HEK293 (cell line): Measurements from ENCODE around the gene C19orf25.

Experiments
- CTCF ChIA-PET: fragments of 350-600 bp; formaldehyde crosslinking; extraction: SDS; loops from one replicate; lab custom pipeline; 2021; ENCODE audit warnings: antibody characterized with exemption; lab: Yijun Ruan, JAX
- POLR2A ChIA-PET: fragments of 300-600 bp; formaldehyde crosslinking; extraction: SDS; loops from one replicate; lab custom pipeline; 2020; ENCODE audit warnings: antibody characterized with exemption, inconsistent platforms; lab: Yijun Ruan, JAX
- H3K27ac ChIP-seq: fragments of 200-500 bp; sonication (Bioruptor generic); 2 replicates; pipeline ENCODE4 v1.5.1; 2014; ENCODE audit warnings: low read depth, low read length, control low read depth, inconsistent platforms; ENCODE audit errors: extremely low read depth
- H3K36me3 ChIP-seq, 2 experiments: fragments of 200-500 bp in 1 of 2; sonication (Bioruptor generic) in 1 of 2; 1 replicate in 1 of 2; 2 replicates in 1 of 2; pipeline ENCODE4 v1.5.1; 2014 to 2017; ENCODE audit warnings: inconsistent platforms in 2 of 2, low read length in 2 of 2; ENCODE audit not compliant: control insufficient read depth in 2 of 2, insufficient read depth in 1 of 2
- H3K4me1 ChIP-seq: fragments of 200-500 bp; sonication (Bioruptor generic); 2 replicates; pipeline ENCODE4 v1.5.1; 2014; ENCODE audit warnings: mild to moderate bottlenecking, low read length, inconsistent platforms; ENCODE audit not compliant: control insufficient read depth, insufficient read depth
- H3K4me3 ChIP-seq: 2 replicates; pipeline ENCODE4 v1.5.1; 2011; ENCODE audit warnings: low read depth, mild to moderate bottlenecking, control low read depth, low read length, moderate library complexity
- H3K9me3 ChIP-seq: fragments of 200-500 bp; sonication (Bioruptor generic); 2 replicates; pipeline ENCODE4 v1.5.1; 2014; ENCODE audit warnings: low read depth, low read length, inconsistent platforms; ENCODE audit not compliant: control insufficient read depth, insufficient read depth
- BCL11A ChIP-seq: fragments of 450-650 bp; formaldehyde crosslinking; IDR thresholded peaks from 2 replicates; pipeline ENCODE4 v1.5.1; 2016; ENCODE audit warnings: low read depth, missing biosample characterization, missing genetic modification characterization
- BCL11B ChIP-seq: fragments of 450-650 bp; formaldehyde crosslinking; IDR thresholded peaks from 2 replicates; pipeline ENCODE4 v1.5.1; 2016; ENCODE audit warnings: low read depth, missing biosample characterization, missing genetic modification characterization
- GLIS1 ChIP-seq: fragments of 450-650 bp; formaldehyde crosslinking; IDR thresholded peaks from 2 replicates; pipeline ENCODE4 v1.5.1; 2016; ENCODE audit warnings: missing biosample characterization, missing genetic modification characterization
- GLIS2 ChIP-seq: fragments of 450-650 bp; formaldehyde crosslinking; IDR thresholded peaks from 2 replicates; pipeline ENCODE4 v1.5.1; 2016; ENCODE audit warnings: missing biosample characterization, missing genetic modification characterization
- OVOL3 ChIP-seq: fragments of 450-650 bp; formaldehyde crosslinking; IDR thresholded peaks from 2 replicates; pipeline ENCODE4 v1.5.1; 2016; ENCODE audit warnings: missing biosample characterization, missing genetic modification characterization
- PATZ1 ChIP-seq: fragments of 450-650 bp; formaldehyde crosslinking; IDR thresholded peaks from 2 replicates; pipeline ENCODE4 v1.5.1; 2016; ENCODE audit warnings: missing biosample characterization, missing genetic modification characterization
- PBX3 ChIP-seq: sonication (generic); formaldehyde crosslinking; IDR thresholded peaks from 2 replicates; pipeline ENCODE4 v1.8.1; 2022; ENCODE audit warnings: mild to moderate bottlenecking, moderate library complexity, missing genetic modification reagents
- RBAK ChIP-seq: fragments of 450-650 bp; formaldehyde crosslinking; IDR thresholded peaks from 2 replicates; pipeline ENCODE4 v1.5.1; 2016; ENCODE audit warnings: missing biosample characterization, missing genetic modification characterization
- SP2 ChIP-seq: fragments of 450-650 bp; formaldehyde crosslinking; IDR thresholded peaks from 2 replicates; pipeline ENCODE4 v1.5.1; 2016; ENCODE audit warnings: missing biosample characterization, missing genetic modification characterization
- ZBTB20 ChIP-seq: fragments of 450-650 bp; formaldehyde crosslinking; IDR thresholded peaks from 2 replicates; pipeline ENCODE4 v1.5.1; 2016; ENCODE audit warnings: missing biosample characterization, missing genetic modification characterization
- ZBTB26 ChIP-seq: fragments of 450-650 bp; formaldehyde crosslinking; optimal IDR thresholded peaks from 2 replicates; pipeline ENCODE3; 2016; ENCODE audit warnings: missing biosample characterization, mild to moderate bottlenecking, missing genetic modification characterization
- ZBTB7A ChIP-seq: fragments of 450-650 bp; formaldehyde crosslinking; IDR thresholded peaks from 2 replicates; pipeline ENCODE4 v1.5.1; 2016; ENCODE audit warnings: low read depth, missing biosample characterization, missing genetic modification characterization
- ZFP69B ChIP-seq: fragments of 450-650 bp; formaldehyde crosslinking; IDR thresholded peaks from 2 replicates; pipeline ENCODE4 v1.5.1; 2016; ENCODE audit warnings: missing biosample characterization, missing genetic modification characterization
- ZNF121 ChIP-seq: fragments of 450-650 bp; formaldehyde crosslinking; IDR thresholded peaks from 2 replicates; pipeline ENCODE4 v1.5.1; 2016; ENCODE audit warnings: missing biosample characterization, missing genetic modification characterization
- ZNF146 ChIP-seq: fragments of 450-650 bp; formaldehyde crosslinking; IDR thresholded peaks from 2 replicates; pipeline ENCODE4 v1.5.1; 2016; ENCODE audit warnings: missing biosample characterization, missing genetic modification characterization
- ZNF391 ChIP-seq: fragments of 450-650 bp; formaldehyde crosslinking; IDR thresholded peaks from 2 replicates; pipeline ENCODE4 v1.5.1; 2016; ENCODE audit warnings: low read depth, missing biosample characterization, missing genetic modification characterization, borderline replicate concordance
- ZNF514 ChIP-seq: fragments of 450-650 bp; formaldehyde crosslinking; IDR thresholded peaks from 2 replicates; pipeline ENCODE4 v1.5.1; 2016; ENCODE audit warnings: missing biosample characterization, missing genetic modification characterization
- ZNF600 ChIP-seq: fragments of 450-650 bp; formaldehyde crosslinking; IDR thresholded peaks from 2 replicates; pipeline ENCODE4 v1.5.1; 2016; ENCODE audit warnings: missing biosample characterization, missing genetic modification characterization
- ZNF692 ChIP-seq: fragments of 450-650 bp; formaldehyde crosslinking; IDR thresholded peaks from 2 replicates; pipeline ENCODE4 v1.5.1; 2016; ENCODE audit warnings: missing biosample characterization, missing genetic modification characterization
- ZNF776 ChIP-seq: fragments of 450-650 bp; formaldehyde crosslinking; IDR thresholded peaks from 2 replicates; pipeline ENCODE4 v1.5.0; 2017; ENCODE audit warnings: missing biosample characterization, missing genetic modification characterization, borderline replicate concordance
- ZSCAN30 ChIP-seq: fragments of 450-650 bp; IDR thresholded peaks from 2 replicates; pipeline ENCODE4 v1.5.1; 2018; ENCODE audit warnings: missing biosample characterization, mild to moderate bottlenecking, missing genetic modification characterization, moderate library complexity
- TF ChIP-seq, protein P1 (sequence below): fragments of 450-650 bp; formaldehyde crosslinking; IDR thresholded peaks from 2 replicates; pipeline ENCODE4 v1.5.1; 2016; ENCODE audit warnings: missing biosample characterization, missing genetic modification characterization
- TF ChIP-seq, protein P2 (sequence below): fragments of 450-650 bp; formaldehyde crosslinking; IDR thresholded peaks from 2 replicates; pipeline ENCODE4 v1.5.1; 2016; ENCODE audit warnings: missing biosample characterization, missing genetic modification characterization

C19orf25 gene

GRCh38 chr19:1441677-1442438 is 37.2 kb downstream of the C19orf25 start:
- H3K36me3 ChIP-seq = peaks cover 15 to 39% of the 10 kb centered on the region in 2 experiments; a peak in 2 of 3 replicates
- peaks cover 16% of the 10 kb centered on the region for H3K4me1 ChIP-seq
- H3K9me3 ChIP-seq = no peaks in the 10 kb centered on the region
- H3K4me3 ChIP-seq = no peak overlapping the region
- POLR2A ChIA-PET = interaction anchor here (1.0 to 1.8 kb wide), 2 partner anchors 12 to 21 kb away, joined by 7 to 10 read pairs; no protein-coding TSS in a partner anchor
- peak; percentile 45; the same call in 1 of the 2 replicates for TF ChIP-seq GLIS1
- 0 out of 2 replicates have a peak, but pooled peaks have one; percentile 28 for TF ChIP-seq ZFP69B (tag by site-specific recombination)
- peak; percentile 16; the same call in 1 of the 2 replicates for TF ChIP-seq ZBTB7A (tag by site-specific recombination)
- peak; percentile 19; the same call in 1 of the 2 replicates for TF ChIP-seq BCL11B
- TF ChIP-seq ZNF776 (tag by site-specific recombination) = no peak
- no peak for TF ChIP-seq RBAK (tag by site-specific recombination)
- TF ChIP-seq ZSCAN30 (tag by site-specific recombination) = peak; percentile 58; the same call in 1 of the 2 replicates
- TF ChIP-seq ZNF121 (tag by site-specific recombination) = no peak
- TF ChIP-seq ZNF146 (tag by site-specific recombination) = no peak
- peak; percentile 19; the same call in 1 of the 2 replicates for TF ChIP-seq ZBTB20
- TF ChIP-seq ZNF692 (tag by site-specific recombination) = no peak
- no peak for TF ChIP-seq PBX3 (CRISPR knock-in tag)
- TF ChIP-seq PATZ1 (tag by site-specific recombination) = peak; percentile 68; the same call in 1 of the 2 replicates
- peak; percentile 43 for TF ChIP-seq GLIS2 (tag by site-specific recombination)
- TF ChIP-seq ZNF600 (tag by site-specific recombination) = peak; percentile 88
- TF ChIP-seq SP2 = 0 out of 2 replicates have a peak, but pooled peaks have one; percentile 6
- TF ChIP-seq BCL11A (tag by site-specific recombination) = peak; percentile 70
- TF ChIP-seq ZNF514 (tag by site-specific recombination) = no peak
- TF ChIP-seq, protein P1, sequence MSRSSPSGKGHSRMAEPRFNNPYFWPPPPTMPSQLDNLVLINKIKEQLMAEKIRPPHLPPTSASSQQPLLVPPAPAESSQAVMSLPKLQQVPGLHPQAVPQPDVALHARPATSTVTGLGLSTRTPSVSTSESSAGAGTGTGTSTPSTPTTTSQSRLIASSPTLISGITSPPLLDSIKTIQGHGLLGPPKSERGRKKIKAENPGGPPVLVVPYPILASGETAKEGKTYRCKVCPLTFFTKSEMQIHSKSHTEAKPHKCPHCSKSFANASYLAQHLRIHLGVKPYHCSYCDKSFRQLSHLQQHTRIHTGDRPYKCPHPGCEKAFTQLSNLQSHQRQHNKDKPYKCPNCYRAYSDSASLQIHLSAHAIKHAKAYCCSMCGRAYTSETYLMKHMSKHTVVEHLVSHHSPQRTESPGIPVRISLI = peak; percentile 55
- TF ChIP-seq ZNF391 (tag by site-specific recombination) = peak; percentile 21; the same call in 1 of the 2 replicates
- TF ChIP-seq OVOL3 = no peak
- TF ChIP-seq, protein P2, sequence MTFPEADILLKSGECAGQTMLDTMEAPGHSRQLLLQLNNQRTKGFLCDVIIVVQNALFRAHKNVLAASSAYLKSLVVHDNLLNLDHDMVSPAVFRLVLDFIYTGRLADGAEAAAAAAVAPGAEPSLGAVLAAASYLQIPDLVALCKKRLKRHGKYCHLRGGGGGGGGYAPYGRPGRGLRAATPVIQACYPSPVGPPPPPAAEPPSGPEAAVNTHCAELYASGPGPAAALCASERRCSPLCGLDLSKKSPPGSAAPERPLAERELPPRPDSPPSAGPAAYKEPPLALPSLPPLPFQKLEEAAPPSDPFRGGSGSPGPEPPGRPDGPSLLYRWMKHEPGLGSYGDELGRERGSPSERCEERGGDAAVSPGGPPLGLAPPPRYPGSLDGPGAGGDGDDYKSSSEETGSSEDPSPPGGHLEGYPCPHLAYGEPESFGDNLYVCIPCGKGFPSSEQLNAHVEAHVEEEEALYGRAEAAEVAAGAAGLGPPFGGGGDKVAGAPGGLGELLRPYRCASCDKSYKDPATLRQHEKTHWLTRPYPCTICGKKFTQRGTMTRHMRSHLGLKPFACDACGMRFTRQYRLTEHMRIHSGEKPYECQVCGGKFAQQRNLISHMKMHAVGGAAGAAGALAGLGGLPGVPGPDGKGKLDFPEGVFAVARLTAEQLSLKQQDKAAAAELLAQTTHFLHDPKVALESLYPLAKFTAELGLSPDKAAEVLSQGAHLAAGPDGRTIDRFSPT (tag by site-specific recombination) = peak; percentile 19; the same call in 1 of the 2 replicates
- TF ChIP-seq ZBTB26 = peak; percentile 13
- peak overlapping the region; percentile 56; the same call in 1 of the 2 replicates for H3K27ac ChIP-seq
- CTCF ChIA-PET = interaction anchor here (0.6 to 1.6 kb wide), 4 partner anchors 9 to 1308 kb away, joined by 3 to 7 read pairs (median 3); partner anchors contain the start of gene APC2
